Stimulated activated naive CD8-positive, alpha-beta T cell treated with anti-CD3 and anti-CD28 coated beads, Interleukin-15, Interleukin-2, amounts not matched to agents 100 ng/mL and 50 ng/mL, for 24 hours (primary cell): ENCODE results near the gene DOCK2.
"Not testable (repeated sequence)": the region's sequence is repeated elsewhere in the genome, so short reads cannot be mapped to it uniquely, and the experiment has no call there.

ENCODE experiments used
- H3K27ac Mint-ChIP-seq: one replicate; pipeline ENCODE4 v1.8.0; 2021; ENCODE audit warnings: mild to moderate bottlenecking, mixed read lengths
- H3K27me3 Mint-ChIP-seq: one replicate; pipeline ENCODE4 v1.8.0; 2021; ENCODE audit warnings: mixed read lengths
- H3K36me3 Mint-ChIP-seq: one replicate; pipeline ENCODE4 v1.8.0; 2021; ENCODE audit warnings: low read depth, mixed read lengths
- H3K4me1 Mint-ChIP-seq: one replicate; pipeline ENCODE4 v1.8.0; 2021; ENCODE audit warnings: low read depth, mixed read lengths
- H3K4me3 Mint-ChIP-seq: one replicate; pipeline ENCODE4 v1.8.0; 2021; ENCODE audit warnings: mild to moderate bottlenecking, mixed read lengths
- H3K9me3 Mint-ChIP-seq: one replicate; pipeline ENCODE4 v1.8.0; 2021; ENCODE audit warnings: mixed read lengths

Gene DOCK2

DNA sequence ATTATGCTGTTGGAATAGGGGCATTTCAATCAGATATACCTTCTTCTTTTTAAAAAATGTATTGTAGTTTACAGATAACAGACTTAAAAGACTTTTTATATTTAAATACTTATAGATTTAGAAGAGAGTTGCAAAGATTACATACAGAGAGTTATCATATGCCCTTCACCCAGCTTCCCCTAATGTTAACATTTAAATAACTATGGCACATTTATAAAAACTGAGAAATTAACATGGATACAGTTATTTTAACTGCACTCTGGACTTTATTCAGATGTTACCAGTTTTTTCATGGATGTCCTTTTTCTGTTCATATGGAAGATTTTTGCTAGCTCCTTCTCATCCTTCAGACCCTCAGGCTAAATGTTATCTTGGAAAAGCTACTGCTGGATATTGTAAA is 123.2 kb downstream of the DOCK2 start:
- H3K9me3 Mint-ChIP-seq: no peaks in the 10 kb centered on the region
- H3K27me3 Mint-ChIP-seq: no peaks in the 10 kb centered on the region
- H3K4me3 Mint-ChIP-seq: no peak overlapping the region
- no peak overlapping the region for H3K27ac Mint-ChIP-seq
- H3K36me3 Mint-ChIP-seq: peaks cover 82% of the 10 kb centered on the region
- H3K4me1 Mint-ChIP-seq: no peaks in the 10 kb centered on the region

DNA sequence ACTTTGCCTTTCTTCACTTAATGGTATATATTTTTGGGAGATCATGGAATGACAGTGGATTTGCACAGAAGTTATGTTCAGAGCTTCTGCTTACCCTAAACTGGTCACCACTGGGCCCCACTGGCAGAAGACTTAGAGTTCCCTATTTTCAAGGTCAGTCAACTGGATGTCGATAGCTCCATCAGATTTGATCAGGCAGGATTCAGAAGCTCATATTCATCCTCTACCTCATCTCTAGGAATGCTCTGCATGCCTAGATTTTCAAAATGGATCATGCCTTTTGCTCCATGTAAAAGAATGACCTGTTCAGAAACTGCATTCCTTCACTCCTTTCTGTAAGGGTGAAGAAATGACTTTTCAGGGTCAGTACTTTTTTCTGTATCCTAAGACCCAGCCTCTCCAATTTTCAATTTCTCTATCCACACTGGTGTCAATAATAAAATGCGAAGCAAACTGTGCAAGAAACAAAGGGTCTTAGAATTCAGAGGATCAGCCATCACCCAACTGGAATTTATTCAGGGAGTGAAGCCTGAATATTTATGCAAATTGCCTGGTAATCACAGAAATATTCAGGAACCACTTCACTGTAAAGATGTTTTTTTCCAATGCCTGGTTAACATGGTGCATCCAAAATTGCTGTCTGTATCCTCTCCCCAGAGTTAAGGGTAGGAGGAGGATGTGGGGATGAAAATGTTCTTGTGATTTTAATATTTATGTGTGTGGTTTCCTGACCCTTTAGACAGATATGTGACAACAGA is 125.4 kb downstream of the DOCK2 start:
- Mint-ChIP-seq H3K9me3 (no peaks in the 10 kb centered on the region), H3K36me3 (peaks cover 90% of the 10 kb centered on the region), H3K27me3 (no peaks in the 10 kb centered on the region), H3K27ac (no peak overlapping the region), H3K4me1 (no peaks in the 10 kb centered on the region), H3K4me3 (no peak overlapping the region)

DNA sequence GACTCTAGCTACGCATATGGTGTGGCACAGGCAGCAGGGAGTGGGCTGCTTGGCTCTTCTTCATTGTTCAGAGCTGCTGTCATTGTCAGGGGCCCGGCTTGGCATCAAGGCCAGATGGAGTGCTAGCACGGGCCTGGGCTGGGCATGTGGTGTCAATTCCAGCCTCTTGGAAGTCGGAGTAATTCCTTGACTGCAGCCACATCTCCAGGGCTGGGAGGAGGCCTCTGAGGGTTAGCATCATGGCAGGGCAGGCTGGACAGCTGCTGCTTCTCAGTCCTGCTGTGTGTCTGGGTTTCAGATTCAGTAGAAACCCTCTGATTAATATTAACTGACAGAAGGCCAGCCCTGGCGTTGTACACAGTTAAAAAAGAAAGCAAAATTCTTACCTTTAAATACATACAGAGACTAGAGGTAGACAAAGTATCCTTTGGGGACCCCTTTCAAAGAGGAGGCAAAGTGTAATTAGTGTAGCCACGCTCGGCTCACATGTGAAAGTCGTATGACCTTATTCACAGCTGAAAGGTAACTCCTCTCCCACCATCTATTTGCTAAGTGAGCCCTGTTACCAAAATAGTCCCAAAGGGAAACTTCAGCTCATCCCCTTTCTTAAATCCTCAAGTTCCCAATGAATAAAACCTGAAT is 126.4 kb downstream of the DOCK2 start:
- no peaks in the 10 kb centered on the region for H3K9me3 Mint-ChIP-seq
- H3K27me3 Mint-ChIP-seq: no peaks in the 10 kb centered on the region
- H3K4me3 Mint-ChIP-seq: no peak overlapping the region
- no peaks in the 10 kb centered on the region for H3K4me1 Mint-ChIP-seq
- H3K36me3 Mint-ChIP-seq: peaks cover 87% of the 10 kb centered on the region
- no peak overlapping the region for H3K27ac Mint-ChIP-seq

DNA sequence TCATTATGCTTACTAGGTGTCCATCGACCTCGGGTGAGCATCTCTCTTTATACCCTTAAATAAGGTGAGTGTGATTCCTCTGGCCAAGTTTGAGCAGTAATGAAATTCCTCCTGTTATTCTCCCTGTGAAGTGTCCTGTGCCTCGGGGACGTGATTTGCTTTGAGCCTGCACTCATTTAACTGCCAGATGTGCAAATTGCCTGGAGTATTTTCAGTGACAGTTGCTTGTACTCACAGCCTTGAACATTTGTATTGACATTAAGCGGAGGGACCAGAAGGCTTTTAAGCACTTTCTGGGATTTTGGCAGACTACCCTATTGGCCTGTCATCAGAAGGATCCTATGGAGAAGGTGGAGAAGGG is 126.9 kb downstream of the DOCK2 start:
- H3K27ac Mint-ChIP-seq: no peak overlapping the region
- no peak overlapping the region for H3K4me3 Mint-ChIP-seq
- peaks cover 87% of the 10 kb centered on the region for H3K36me3 Mint-ChIP-seq
- H3K27me3 Mint-ChIP-seq: no peaks in the 10 kb centered on the region
- H3K4me1 Mint-ChIP-seq: no peaks in the 10 kb centered on the region
- H3K9me3 Mint-ChIP-seq: no peaks in the 10 kb centered on the region

DNA sequence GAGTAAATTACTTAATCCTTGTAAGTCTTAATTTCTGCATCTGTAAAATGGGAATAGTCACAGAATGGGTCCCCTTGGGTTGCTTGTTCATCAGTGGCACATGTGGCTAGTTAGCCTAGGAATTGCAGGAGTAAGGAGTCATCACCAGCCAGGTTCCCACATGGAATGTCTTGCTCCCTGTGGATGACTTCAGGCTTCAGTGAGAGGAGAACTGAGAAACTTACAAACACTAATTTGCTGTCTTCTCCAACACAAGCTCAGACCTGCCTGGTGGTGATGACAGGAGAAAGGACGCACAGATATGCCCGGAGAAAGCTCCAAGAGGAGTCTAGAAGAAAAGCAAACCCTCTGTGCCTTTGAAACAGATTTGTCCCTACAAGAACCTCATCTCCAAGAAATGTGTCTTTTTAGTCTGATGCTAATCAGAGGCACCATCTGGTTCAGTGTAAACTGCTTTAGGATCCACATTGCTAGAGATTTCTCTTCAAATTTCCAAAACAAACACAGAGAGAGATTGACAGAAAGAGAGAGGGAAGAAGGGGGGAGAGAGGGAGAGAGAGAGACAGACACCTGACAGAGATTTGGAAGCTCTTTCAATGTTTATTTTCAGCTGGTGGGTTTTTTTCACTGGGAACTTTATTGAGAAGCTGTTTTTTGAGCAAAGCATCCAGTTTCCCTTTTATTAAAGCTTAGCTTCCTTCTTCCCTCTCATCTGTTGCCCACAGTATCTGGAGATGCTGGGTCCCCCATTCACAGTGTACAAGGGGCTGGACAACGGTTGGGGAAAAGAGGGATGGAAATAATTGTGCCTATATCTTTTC is 128.3 kb downstream of the DOCK2 start:
- no peak overlapping the region for H3K4me3 Mint-ChIP-seq
- no peak overlapping the region for H3K27ac Mint-ChIP-seq
- no peaks in the 10 kb centered on the region for H3K9me3 Mint-ChIP-seq
- H3K4me1 Mint-ChIP-seq: no peaks in the 10 kb centered on the region
- H3K36me3 Mint-ChIP-seq: peaks cover 83% of the 10 kb centered on the region
- H3K27me3 Mint-ChIP-seq: no peaks in the 10 kb centered on the region

DNA sequence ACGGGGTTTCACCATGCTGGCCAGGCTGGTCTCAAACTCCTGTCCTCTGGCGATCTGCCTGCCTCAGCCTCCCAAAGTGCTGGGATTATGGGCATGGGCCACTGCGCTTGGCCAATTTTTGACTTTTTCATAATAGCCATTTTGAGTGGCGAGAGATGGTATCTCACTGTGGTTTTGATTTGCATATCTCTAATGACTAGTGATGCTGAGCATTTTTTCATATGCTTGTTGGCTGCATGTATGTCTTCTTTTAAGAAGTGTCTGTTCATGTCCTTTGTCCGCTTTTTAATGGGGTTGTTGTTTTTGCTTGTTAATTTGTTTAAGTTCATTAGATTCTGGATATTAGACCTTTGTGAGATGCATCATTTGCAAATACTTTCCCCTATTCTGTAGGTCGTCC is 129.9 kb downstream of the DOCK2 start:
- Mint-ChIP-seq H3K27ac (peak overlapping the region; percentile 63), H3K36me3 (peaks cover 80% of the 10 kb centered on the region)
- H3K4me1 Mint-ChIP-seq, H3K9me3 Mint-ChIP-seq, H3K27me3 Mint-ChIP-seq, H3K4me3 Mint-ChIP-seq: not testable (repeated sequence)

DNA sequence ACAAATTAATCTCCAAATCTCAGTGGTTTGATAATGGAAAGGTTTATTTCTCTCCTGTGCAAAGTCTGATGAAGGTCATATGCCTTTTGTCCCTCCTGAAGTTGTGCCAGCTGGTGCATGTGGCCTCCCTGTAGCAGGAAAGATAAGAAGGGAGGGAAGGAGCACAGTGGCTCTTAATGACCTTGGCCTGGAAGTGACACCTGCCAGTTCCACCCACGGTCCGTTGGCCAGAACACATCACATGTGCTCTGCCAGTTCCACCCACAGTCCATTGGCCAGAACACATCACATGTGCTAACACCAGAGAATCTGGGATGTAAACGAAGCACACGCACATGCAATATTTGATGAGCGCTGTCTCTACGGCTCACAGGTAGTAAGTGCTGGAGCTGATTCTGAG is 130.9 kb downstream of the DOCK2 start:
- Mint-ChIP-seq H3K36me3 (peaks cover 80% of the 10 kb centered on the region), H3K4me3 (no peak overlapping the region), H3K9me3 (no peaks in the 10 kb centered on the region), H3K27ac (no peak overlapping the region), H3K27me3 (no peaks in the 10 kb centered on the region), H3K4me1 (no peaks in the 10 kb centered on the region)

DNA sequence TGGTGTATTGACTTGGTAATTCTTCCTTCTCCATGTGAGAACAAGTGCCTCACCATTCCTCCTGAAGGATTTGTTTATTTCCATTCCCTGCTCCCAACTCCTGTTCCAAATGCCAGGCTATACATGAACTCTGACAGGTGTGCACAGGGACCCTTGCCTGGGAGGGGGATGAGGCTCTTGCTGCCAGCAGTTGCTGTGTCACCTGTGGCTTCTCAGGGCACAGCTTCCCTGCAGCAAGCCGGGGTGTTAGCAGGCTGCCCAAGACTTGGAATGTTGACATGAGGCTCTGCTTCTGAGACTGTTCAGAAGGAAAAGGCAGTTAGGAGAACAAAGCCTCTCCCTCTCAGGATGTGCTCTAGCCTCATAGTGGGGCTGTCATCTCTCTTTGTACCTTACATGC is 131.3 kb downstream of the DOCK2 start:
- peak overlapping the region; percentile 24 for H3K27ac Mint-ChIP-seq
- no peaks in the 10 kb centered on the region for H3K4me1 Mint-ChIP-seq
- no peaks in the 10 kb centered on the region for H3K9me3 Mint-ChIP-seq
- no peaks in the 10 kb centered on the region for H3K27me3 Mint-ChIP-seq
- peaks cover 80% of the 10 kb centered on the region for H3K36me3 Mint-ChIP-seq
- no peak overlapping the region for H3K4me3 Mint-ChIP-seq

DNA sequence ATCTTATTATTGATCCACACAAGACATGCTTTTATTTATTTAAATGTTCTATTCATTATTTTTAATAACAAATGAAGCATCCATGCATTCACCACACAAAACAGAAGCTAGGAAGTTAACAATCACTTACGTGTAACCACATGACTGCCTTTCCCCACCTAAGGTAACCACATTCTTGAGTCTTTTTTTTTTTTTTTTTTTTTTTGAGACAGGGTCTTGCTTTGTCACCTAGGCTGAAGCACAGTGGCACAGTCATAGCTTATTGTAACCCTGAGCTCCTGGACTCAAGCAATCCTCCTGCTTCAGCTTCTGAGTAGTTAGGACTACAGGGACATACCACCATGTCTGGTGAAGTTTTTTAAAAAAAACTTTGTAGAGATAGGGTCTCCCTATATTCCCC is 133.0 kb downstream of the DOCK2 start:
- no peaks in the 10 kb centered on the region for H3K9me3 Mint-ChIP-seq
- H3K27ac Mint-ChIP-seq: no peak overlapping the region
- no peaks in the 10 kb centered on the region for H3K4me1 Mint-ChIP-seq
- H3K27me3 Mint-ChIP-seq: no peaks in the 10 kb centered on the region
- peaks cover 78% of the 10 kb centered on the region for H3K36me3 Mint-ChIP-seq
- no peak overlapping the region for H3K4me3 Mint-ChIP-seq

DNA sequence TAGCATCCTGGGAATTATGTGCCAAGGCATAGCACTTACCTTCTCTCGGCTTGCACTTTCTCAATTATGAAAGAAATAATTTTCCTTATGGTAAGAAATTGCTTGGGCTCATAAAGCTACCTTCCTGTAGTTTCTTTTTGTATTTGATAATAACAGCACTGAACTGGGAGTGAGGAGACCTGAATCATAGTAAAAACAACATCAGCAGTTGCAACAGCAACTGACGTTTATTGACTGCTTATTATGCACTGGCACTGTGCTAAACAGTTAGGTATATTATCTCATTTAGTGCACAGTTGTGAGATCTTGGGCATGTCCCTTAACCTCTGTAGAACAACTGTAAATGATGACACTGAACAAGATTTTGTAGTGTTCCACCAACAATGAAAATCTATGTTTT is 135.2 kb downstream of the DOCK2 start:
- H3K4me1 Mint-ChIP-seq: no peaks in the 10 kb centered on the region
- no peak overlapping the region for H3K4me3 Mint-ChIP-seq
- H3K36me3 Mint-ChIP-seq: peaks cover 73% of the 10 kb centered on the region
- no peak overlapping the region for H3K27ac Mint-ChIP-seq
- H3K9me3 Mint-ChIP-seq: no peaks in the 10 kb centered on the region
- no peaks in the 10 kb centered on the region for H3K27me3 Mint-ChIP-seq

DNA sequence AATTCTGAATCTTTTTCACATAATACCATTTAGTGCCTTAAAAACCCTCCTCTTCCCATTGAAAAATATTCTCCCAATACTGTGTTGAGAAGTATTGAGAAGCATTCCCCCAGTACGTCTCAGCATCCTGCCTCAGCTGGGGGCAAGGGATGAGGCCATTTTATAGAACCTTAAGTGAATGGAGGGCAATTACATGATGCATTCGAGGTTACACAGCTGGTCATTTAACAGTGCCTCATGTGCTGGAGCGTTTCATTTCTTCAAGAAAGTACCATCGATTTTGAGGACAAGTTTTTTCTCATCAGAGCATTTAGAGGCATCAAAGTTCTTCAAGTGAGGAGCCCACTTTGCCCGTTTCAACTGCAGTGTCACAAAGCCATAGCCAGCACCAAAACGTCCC is 135.6 kb downstream of the DOCK2 start:
- no peak overlapping the region for H3K4me3 Mint-ChIP-seq
- no peaks in the 10 kb centered on the region for H3K4me1 Mint-ChIP-seq
- no peak overlapping the region for H3K27ac Mint-ChIP-seq
- H3K27me3 Mint-ChIP-seq: no peaks in the 10 kb centered on the region
- H3K9me3 Mint-ChIP-seq: no peaks in the 10 kb centered on the region
- peaks cover 70% of the 10 kb centered on the region for H3K36me3 Mint-ChIP-seq

DNA sequence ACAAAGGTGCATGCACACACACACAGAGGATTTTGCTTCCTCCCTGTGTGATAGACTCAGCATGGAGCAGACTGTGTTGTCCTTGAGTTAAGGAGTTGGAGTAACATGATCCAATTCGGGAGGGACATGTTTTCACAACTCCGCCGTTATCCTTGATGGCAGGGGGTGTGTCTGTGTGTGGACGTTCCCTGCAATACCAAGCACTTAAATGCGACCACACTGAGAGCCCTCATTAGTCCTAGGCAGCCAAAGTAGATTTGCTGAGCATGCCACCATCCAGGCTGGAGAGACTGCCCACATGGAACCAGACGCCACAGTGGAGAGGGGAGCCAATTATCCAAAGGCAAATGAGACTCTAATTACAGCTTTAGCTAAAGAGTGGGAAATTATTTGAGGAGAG is 140.1 kb downstream of the DOCK2 start:
- H3K4me1 Mint-ChIP-seq: peaks cover 18% of the 10 kb centered on the region
- H3K9me3 Mint-ChIP-seq: no peaks in the 10 kb centered on the region

DNA sequence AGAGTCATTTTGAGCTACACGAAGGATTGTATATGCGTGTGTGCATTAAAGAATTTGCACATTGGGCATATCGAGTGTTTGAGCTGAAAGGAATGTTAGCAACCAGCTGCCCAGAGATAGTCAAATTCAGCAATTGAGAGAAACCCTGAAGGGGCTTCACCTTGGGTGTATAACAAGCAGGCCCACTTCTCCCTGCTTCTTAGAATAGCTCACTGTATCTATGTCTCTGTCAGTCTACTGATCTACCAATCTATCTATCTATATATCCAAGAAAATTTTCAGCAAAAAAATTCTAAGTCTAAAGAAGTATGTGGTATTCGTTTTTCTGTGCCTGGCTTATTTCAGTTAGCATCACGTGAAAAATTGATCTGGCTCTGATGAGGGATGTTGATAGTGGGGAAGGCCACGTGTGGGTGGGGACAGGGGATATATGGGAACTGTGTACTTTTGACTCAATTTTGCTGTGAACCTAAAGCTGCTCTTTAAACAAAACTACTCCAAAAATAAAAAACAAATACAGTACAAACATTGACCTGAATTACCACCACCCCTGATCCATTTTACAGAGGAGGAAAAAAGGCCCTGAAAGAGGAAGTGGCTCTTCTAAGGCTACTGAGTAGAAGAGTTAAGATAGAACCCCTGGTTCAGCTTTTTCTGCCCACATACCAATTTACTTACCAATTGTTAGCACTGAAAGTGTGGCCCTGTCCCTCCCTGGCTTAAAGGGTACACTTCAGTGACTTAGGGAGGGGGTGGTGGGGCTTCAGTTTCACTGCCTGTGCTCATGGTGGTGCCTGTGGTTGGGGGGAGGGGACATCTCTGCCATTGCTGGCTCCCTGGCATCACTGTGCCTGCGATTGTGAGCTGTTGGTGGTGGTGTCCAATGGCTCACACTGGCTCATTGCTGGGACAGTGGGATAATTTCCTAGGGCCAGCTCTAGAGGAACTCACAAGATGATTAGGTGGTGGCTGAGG is 141.8 kb downstream of the DOCK2 start:
- H3K9me3 Mint-ChIP-seq: no peaks in the 10 kb centered on the region
- H3K4me3 Mint-ChIP-seq: no peak overlapping the region
- peaks cover 43% of the 10 kb centered on the region for H3K36me3 Mint-ChIP-seq
- no peaks in the 10 kb centered on the region for H3K27me3 Mint-ChIP-seq
- H3K27ac Mint-ChIP-seq: peak overlapping the region; percentile 80
- H3K4me1 Mint-ChIP-seq: peaks cover 18% of the 10 kb centered on the region

More for the DNA sequence above, 140.1 kb downstream of the DOCK2 start:
- H3K27me3 Mint-ChIP-seq: no peaks in the 10 kb centered on the region
- H3K36me3 Mint-ChIP-seq: peaks cover 54% of the 10 kb centered on the region
- H3K27ac Mint-ChIP-seq: no peak overlapping the region
- H3K4me3 Mint-ChIP-seq: no peak overlapping the region
